NCI-H345 (cell line): ENCODE measurements around the gene LSS.
A peak's percentile ranks its signal among the peaks of the same experiment; 100 is the strongest.
"Not testable (repeated sequence)": the region's sequence is repeated elsewhere in the genome, so short reads cannot be mapped to it uniquely, and the experiment has no call there.

ENCODE experiments used
- DNase-seq: peaks from one replicate; lab custom pipeline; 2025; lab: John Stamatoyannopoulos, UW

The LSS gene

DNA sequence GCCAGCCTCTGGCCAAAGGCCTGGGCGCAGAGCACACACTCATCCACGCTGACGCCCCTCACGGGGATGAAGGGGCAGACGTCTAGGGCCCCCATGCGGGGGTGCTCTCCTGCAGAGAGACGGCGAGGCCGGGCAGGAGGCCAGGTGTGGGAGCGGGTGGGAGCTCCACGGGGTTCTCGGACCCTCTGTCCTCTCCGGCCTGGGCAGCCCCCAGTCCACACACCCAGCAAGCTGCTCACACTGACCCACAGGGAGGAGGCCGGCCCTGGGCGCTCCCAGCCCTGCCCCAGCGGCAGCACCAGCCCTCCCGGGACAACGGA is 75.7 kb downstream of the LSS start:
- DNase-seq, result no peak

DNA sequence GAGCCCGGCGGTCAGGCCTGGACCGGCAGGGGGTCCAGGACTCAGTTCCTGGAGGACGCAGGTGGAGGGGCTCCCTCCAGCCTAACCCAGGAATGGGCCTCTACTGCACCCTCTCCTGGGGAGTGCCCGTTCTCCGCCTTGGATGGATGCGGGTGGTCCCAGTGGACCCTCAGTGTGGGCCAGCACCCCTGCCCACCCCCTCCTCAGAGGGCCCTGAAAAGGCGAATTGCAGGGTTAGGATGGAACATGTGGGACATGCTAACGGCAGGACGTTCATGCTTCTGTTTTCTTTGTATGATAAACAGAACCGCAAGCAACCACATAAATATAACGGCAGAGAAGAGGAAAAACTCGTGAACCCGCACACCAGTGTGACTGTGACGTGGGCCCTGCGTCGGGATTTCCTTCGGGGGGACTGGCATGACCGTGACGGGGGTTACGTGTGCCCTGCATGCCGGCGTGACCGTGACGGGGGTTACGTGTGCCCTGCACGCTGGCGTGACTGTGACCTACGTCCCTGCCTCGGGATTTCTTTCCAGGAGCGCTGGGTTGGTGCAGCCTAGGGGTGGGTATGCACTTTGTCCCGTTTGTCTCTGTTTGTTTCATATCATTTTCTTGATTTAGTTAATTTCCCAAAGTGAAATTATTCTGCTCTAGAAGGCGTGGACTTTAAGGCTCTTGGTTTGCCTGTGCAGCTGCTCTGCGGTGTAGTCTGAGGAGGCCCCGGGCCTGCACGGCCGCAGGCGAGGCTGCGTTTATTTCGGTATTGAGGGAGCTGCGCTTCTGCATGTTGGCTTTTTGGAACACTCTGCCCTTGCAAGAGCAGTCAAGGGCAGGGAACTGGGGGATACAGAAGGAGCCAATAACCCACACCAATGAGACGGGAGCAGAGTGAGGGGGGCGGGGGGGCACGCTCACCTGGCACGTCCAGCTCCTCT is 76.3 kb downstream of the LSS start:
- DNase-seq, result no peak

DNA sequence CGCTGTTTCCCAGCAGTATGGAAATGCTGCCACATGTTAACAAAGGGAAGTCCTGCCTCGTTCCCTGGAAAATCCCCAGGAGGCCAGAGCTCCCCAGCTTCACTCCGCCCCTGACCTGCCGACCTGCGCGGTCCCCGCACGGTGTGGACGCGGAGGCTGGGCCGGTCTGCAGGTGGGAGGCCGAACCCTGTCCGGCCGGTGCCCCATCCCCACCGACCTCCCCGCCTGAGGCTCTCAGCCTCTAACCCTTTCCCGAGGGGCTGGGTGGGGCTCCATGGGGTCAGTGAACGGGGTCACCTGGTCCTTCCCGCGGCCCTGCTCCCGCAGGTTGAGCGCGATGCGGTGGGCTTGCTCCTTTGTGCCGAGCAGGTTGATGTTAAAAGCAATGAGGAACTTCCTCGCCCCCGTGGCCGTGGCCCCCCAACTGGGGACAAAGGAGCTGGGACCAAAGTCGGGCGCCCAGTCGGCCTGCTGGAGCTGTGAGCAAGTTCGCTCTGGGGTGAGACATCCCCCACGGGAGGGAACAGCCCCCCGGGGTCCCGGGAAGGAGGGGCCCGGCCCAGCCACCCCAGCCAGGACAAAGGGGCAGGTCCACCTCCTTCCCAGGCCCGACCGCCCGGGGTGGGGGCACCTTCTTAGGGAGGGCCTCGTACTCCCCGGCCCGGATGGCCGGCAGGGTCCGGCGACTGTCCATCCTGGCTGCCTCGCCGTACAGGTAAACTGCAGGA is 77.1 kb downstream of the LSS start:
- DNase-seq, result no peak

DNA sequence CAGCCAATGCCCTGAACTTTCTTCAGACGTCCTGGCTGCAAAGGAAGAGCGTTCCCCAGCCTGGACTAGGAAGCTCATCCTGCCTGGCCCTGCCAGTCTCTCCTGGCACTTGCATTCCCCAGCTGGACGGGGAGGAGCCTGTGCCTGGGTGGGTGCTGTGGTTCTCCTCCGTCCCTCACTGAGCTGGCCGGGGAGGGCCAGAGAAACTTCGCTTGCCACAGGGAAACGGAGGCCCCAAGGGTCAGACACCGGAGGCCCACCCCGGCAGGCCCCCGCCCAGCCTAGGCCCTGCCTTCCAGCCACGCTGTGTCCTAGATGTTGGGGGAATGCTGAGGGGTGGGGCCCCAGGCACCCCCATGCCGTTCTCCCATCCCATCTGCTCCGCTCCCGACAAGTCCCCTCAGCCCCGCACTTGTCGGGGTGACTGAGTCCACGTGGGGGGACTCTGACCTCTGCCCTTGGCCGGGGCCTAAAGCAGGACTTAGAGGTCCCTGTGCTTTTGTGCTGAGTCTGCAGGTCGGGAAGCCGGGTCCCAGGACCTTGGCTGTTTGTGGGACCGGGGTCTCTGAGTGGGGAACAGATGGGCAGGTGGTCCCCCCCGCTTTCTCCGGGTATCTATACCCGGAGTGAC is 78.0 kb downstream of the LSS start:
- DNase-seq, result no peak

DNA sequence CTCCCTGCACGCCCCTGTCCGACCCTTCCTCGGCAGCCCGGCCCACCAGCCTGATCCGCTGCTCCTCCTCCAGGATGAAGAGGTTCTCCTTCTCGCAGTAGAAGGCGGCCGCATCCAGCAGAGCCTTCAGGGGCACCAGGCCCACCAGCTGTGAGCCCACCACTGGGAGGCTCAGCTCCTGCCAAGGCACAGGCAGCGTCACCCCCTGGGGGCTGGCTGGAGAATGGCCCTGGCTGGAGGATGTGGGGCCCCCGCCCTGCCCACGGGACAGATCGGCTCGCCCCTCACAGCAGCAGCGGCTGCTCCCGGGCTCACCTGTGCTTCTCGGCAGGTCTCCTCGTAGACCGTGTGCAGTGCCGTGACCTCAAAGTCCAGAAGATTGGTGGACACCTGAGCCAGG is 78.5 kb downstream of the LSS start:
- no peak for DNase-seq

DNA sequence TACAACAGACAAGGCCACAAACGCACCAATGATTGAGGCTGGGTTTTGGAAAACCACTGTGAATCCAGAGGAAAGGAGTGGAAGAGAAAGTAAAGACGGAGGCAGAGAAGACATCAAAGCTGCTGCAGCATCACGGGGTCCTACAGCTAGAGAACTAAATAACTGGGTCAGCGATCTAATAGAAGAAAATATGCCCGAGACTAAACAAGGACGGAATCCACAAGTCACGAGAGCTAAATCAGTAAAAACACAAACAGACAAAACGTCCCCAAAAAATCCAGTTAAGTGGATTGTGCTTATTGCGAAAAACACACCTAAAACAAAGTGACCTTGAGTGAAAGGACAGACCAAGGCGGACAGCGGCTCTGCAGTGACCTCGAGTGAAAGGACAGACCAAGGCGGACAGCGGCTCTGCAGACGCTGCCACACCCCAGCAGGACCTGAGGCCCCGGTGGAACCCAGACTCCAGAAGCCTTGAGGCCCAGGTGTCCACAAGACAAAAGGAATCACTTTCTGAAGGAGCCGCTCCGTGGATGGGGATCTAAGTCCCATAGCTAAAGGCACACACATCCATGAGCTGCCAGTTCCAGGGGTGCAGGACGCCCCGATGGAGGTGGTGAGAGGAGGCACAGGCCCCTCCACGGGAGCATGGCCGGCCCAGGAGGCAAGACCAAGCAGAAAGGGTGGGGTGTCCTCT is 79.2 kb downstream of the LSS start:
- DNase-seq, result no peak

DNA sequence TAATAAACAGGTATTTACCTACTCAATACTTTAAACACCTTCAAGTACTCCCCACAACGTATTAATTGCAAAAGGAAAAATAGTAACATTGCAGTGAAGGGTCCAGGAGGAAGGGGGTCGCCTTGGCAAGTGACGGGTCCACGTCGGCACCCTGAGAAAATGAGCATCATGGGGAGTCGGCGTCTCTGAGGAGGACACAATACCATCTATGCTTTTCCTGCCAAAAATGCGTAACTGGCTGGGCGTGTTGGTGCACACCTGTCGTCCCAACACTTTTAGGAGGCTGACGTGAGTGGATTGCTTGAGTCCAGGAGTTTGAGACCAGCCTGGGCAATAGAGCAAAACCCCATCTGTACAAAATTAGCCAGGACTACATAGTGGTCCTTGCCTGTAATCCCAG is 80.5 kb downstream of the LSS start:
- DNase-seq, result no peak

DNA sequence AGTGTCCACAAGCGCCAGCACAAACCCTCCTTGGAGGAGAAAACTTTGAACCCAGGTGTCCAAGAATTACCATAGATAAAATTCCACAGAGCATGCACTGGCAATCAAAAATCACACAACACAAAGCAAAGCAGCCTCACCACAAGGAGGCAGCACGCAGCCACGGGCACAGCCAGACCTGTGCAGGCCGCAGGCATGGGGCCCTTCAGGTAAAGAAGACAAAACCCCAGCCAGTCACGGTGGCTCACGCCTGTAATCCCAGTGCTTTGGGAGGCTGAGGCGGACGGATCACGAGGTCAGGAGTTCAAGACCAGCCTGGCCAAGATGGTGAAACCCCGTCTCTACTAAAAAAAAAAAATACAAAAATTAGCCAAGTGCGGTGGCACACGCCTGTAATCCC is 81.1 kb downstream of the LSS start:
- DNase-seq, result peak; percentile 14

DNA sequence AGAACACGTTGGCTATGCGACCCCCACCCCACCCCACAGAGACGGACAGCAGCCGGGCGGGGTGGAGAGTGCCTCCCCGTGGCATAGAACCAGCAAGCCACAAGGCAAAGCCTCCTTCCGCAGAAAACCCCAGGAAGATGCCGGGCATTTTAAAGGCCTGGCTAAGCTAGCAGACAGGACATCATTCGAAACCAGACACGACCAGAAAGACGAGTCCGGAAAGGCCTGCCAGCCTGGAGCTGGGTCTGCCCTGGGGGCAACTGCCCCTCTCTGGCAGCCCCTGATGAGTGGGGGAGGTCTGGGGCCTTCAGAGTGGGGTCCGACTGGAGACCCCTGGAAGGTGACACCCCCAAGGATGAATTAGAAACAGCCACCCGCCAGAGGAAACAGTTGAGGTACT is 81.7 kb downstream of the LSS start:
- no peak for DNase-seq

DNA sequence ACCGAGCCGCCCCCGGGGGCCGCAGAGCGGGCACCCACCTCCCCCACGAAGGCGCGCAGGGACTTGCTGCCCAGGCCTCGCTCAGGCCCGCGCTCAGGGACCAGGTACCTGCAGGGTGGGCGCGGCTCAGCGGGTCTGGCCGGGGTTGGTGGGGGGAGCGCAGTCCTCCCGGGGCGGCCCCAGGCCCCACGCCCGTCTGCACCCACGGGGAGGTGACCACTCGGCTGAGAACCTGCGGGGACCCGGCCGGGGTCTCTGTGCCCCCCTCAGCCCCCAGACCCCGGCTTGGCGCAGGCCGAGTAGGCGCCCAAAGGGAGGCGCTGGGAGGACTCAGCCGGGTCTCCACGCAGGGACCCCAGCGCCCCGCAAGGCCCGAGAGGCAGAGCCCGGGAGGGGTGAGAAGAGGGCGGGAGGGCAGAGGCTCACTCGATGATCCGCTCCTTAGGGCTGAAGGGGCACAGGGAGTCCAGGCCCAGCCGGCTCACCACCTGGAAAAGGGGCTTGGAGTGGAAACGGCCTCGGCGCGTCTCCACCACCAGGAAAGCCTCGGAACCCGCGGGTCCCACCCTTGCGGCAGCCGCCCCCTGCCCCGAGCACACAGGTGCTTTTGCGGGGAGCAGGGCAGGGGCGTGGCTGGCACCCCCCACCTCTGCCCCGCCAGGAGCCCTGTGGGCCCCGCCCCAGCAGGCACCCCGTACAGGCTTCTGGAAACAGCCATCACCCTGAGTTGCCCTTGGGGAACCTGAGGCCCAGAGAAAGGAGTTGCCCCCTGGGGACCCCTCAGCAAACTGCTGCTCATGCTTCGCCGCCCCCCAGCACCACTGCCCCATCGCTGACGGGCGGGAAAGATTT is 82.5 kb downstream of the LSS start:
- DNase-seq, result no peak

DNA sequence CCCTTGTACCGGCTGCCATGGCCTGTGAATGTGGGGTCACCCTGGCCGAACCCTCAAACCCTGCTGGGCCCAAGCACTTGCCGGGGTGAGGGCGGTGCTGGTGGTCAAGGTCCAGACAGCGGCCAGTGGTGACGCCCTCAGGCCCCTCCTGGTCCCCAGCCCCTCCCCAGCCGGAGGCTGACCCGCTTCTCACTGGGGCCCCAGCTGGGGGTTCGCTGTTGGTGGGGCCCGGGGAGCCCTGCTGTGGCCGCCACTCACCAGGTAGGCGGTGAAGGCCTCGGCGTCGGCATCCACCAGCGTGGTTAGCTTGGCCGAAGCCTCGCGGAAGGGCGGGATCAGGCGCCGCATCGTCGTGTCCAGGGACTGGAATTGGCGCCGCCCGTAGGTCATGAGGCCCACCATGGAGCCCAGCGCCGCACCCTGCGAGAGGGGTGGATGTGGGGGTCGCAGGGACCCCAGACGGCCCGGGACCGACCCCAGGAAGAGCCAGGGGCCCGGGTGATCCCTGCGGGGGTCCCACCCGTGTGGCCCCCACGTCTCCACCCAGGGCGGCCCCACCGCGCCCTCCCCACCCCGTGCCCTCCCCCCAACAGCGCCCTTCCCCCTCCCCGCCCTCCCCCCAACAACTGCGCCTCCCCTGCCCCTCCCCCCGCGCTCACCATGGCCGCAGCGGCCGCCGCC is 83.3 kb downstream of the LSS start:
- no peak for DNase-seq

DNA sequence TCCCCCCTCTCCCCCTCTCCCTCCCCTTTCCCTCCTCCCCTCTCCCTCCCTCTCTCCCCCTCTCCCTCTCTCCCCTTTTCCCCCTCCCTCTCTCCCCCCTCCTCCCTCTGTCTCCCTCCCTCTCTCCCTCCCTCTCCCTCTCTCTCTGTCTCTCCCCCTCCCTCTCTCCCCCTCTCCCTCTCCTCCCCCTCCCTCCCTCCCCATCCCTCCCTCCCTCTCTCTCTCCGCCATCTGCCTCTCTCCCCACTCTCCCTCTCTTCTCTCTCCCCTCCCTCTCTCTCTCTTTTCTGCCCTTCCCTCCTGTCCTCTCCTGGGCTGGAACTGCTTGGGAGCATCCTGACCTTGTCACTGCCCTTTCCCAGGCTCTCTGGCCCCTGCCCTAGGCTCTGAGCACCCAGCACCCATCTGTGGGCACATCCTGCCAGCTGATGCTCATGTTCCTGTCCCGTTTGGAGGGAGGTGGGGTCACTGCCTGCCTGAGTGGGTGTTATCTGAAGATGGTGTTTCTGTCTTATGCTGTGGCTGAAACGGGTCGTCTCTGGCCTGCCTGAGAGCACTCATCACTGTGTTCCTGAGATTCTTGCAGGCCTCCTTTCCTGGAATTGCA is 84.0 kb downstream of the LSS start:
- DNase-seq, result peak; percentile 24

DNA sequence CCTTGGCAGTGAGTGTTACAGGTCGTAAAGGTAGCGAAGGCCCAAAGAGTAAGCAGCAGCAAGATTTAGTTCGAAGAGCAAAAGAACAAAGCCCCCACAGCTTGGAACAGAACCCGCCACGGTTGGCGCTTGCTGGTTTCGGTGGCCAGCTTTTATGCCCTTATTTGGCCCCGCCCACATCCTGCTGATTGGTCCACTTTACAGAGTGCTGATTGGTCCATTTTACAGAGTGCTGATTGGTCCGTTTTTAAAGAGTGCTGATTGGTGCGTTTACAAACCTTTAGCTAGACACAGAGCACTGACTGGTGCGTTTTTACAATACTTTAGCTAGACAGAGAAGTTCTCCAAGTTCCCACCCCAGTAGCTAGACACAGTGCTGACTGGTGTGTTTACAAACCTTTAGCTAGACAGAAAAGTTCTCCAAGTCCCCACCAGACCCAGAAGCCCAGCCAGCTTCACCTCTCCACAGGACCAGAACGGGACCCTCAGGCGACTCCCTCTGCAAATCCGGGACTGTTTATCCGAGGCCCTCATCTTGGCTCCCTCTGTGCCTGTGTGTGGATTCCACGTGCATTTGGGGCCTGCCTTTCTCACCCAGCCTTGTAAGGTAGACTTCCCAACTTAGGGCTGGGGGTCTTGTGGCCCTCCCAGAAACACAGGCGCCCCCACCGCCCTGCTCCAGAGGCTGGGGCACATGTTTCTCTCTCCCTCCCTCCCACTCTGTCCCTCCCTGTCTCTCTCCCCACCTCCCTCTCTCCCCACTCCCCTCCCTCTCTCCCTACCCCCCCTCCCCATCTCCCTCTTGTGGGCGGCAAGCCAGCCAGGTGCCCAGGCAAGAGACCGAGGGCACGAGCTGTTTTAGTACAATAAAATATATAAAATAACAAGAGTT is 85.7 kb downstream of the LSS start:
- DNase-seq, result no peak

DNA sequence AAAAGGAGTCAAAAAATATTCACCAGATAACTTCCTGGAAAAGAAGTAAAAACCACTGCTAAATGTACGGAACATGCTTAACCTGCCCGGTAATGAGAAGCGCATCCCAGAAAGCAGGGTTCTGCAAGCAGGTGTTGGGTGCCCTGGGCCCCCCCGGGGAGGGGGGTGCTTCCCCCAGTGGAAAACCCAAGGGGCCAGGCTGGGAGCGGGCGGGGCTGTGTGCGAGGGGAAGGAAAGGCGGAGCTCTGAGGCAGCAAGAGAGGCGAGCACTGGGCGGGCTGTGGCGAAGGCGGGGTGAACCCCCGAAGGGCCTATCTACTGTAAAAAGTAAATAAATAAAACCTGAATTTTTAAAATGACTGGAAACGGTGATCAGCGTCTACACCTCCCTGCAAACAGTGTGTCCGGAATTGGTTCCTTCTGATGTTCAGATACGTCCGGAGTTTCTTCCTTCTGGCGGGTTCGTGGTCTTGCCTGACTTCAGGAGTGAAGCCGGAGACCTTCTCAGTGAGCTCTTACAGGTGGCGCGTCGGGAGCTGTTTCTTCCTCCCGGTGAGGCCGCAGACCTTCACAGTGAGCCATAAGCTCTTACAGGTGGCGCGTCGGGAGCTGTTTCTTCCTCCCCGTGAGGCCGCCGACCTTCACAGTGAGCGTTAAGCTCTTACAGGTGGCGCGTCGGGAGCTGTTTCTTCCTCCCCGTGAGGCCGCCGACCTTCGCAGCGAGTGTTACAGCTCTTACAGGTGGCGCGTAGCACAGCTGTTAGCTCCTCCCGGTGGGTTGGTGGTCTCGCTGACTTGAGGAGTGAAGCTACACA is 86.6 kb downstream of the LSS start:
- no peak for DNase-seq

DNA sequence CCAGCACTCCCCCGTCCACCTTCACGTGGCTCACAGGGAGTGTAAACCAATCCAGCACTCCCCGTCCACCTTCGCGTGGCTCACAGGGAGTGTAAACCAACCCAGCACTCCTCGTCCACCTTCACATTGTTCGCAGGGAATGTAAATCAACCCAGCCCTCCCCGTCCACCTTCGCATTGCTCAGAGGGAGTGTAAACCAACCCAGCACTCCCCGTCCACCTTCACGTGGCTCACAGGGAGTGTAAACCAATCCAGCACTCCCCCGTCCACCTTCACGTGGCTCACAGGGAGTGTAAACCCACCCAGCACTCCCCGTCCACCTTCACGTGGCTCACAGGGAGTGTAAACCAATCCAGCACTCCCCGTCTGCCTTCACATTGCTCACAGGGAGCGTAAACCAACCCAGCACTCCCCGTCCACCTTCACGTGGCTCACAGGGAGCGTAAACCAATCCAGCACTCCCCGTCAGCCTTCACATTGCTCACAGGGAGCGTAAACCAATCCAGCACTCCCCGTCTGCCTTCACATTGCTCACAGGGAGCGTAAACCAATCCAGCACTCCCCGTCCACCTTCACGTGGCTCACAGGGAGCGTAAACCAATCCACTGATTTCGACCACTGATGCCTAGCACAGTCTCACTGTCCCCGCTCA is 88.1 kb downstream of the LSS start:
- not testable (repeated sequence) for DNase-seq

DNA sequence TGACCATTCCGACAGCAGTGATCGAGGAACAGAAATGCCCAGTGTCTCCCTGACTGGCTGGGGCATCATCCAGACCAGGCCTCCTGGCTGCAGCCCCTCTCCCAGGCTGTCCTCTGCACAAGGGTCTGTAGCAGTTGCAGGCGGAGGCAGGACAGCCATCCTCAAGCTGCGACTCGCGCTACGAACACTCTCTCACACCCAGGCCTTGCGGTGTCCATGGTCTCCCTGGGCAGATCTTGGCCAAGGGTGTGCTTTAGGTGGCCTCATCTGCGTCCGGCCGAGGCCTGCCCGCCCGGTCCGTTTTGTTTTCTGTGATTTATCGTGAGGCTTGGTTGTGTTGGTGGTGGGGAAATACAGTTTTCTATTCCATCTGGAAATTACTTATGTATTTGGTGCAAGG is 88.9 kb downstream of the LSS start:
- no peak for DNase-seq

DNA sequence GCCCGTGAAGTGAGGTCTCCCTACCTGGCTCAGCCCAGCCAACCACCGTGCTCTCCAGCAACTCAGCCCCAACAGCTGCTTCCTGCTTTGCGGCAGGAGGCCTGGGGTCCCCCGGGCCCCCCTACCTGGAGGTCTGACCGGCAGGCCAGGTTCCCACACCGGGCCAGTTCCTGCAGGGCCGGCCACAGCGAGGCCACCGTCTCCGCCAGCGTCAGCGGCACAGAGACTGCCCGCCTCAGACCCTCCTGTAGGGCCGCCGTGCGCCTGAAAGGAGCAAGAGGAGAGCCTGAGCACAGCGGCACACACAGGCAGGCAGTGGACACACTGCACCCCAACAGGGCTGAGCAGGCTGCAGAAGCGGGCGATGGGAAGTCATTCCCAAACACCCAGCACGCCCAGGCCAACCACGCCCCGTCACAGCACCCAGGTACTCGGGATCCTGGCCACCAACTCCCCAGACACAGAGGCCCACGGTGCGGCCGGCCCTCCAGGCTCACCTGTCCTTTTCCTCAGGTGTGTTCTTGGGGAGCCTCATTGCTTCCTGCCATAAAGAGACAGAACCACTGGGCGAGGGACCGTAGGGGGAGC is 90.1 kb downstream of the LSS start:
- DNase-seq, result no peak
